OCI-LY3 (cell line): ENCODE data around the gene ASH1L.

Experiments used
- CTCF ChIP-seq: fragments of 200-600, 300-600 bp; sonication (generic); IDR thresholded peaks from 2 replicates; pipeline ENCODE4 v1.5.1; 2014; ENCODE audit warnings: antibody characterized with exemption, low read length, low read depth
- EZH2phosphoT487 ChIP-seq: fragments of 200-600 bp; shearing (Covaris generic); IDR thresholded peaks from 2 replicates; pipeline ENCODE4 v1.6.1; 2018; ENCODE audit warnings: antibody characterized with exemption, mixed run types, low read depth

GRCh38 chr1:155608888-155609225 is 46.3 kb upstream of the ASH1L start:
- TF ChIP-seq CTCF: no peak
- TF ChIP-seq EZH2phosphoT487: no peak
